SK-N-SH (cell line): ENCODE measurements around the gene IQCE. TPM values are rescaled to one million over a fixed set of nuclear protein-coding genes. Genes with fewer than 3 reads are reported as not detected.

Experiments used
- CTCF ChIA-PET: fragments of 300-600, 350-600 bp; formaldehyde crosslinking; extraction: SDS; loops from one replicate; lab custom pipeline; 2021; lab: Yijun Ruan, JAX
- POLR2A ChIA-PET: fragments of 350-600 bp; sonication (Branson Sonifier 250); formaldehyde crosslinking; extraction: SDS; loops from one replicate; lab custom pipeline; 2020; ENCODE audit warnings: antibody characterized with exemption, inconsistent platforms; lab: Yijun Ruan, JAX
- DNase-seq: peaks from one replicate; pipeline ENCODE4 v3.0.0; 2012
- H2AFZ ChIP-seq: fragments of 200-600 bp; sonication (generic); 2 replicates; pipeline ENCODE4 v1.8.1; 2016; ENCODE audit warnings: antibody characterized with exemption, mild to moderate bottlenecking, low read depth
- H3F3A ChIP-seq: fragments of 200-600 bp; sonication (generic); replicated peaks from 2 replicates; pipeline ENCODE3; 2016; ENCODE audit warnings: antibody characterized with exemption, mild to moderate bottlenecking; ENCODE audit not compliant: insufficient read depth
- H3K27ac ChIP-seq, 2 experiments: fragments of 200-500 bp in 1 of 2; fragments of 200-600 bp in 1 of 2; sonication (Bioruptor generic) in 1 of 2; sonication (generic), shearing (Covaris generic) in 1 of 2; 2 replicates each; pipeline versions ENCODE4 v1.5.1 to v1.6.1; 2014 to 2016; ENCODE audit warnings: low read depth in 2 of 2, inconsistent platforms in 1 of 2, low read length in 1 of 2, mild to moderate bottlenecking in 1 of 2, mixed read lengths in 1 of 2
- H3K27me3 ChIP-seq: fragments of 200-600 bp; sonication (generic), shearing (Covaris generic); 2 replicates; pipeline ENCODE4 v1.6.1; 2016; ENCODE audit warnings: mixed run types; ENCODE audit not compliant: insufficient read depth
- H3K36me3 ChIP-seq, 2 experiments: fragments of 200-500 bp in 1 of 2; fragments of 200-600 bp in 1 of 2; sonication (Bioruptor generic) in 1 of 2; sonication (generic) in 1 of 2; replicated peaks in 1 of 2; 2 replicates each; pipeline versions ENCODE3 to v1.5.1; 2014 to 2016; ENCODE audit warnings: low read length in 1 of 2, mild to moderate bottlenecking in 1 of 2; ENCODE audit not compliant: insufficient read depth in 2 of 2, control insufficient read depth in 1 of 2
- H3K4me1 ChIP-seq, 2 experiments: fragments of 200-500 bp in 1 of 2; fragments of 200-600 bp in 1 of 2; sonication (Bioruptor generic) in 1 of 2; sonication (generic), shearing (Covaris generic) in 1 of 2; 2 replicates each; pipeline versions ENCODE4 v1.5.1 to v1.6.1; 2014 to 2016; ENCODE audit warnings: low read depth in 1 of 2, low read length in 1 of 2, mixed run types in 1 of 2; ENCODE audit not compliant: insufficient read depth in 2 of 2, control insufficient read depth in 1 of 2
- H3K4me2 ChIP-seq: fragments of 200-600 bp; sonication (generic), shearing (Covaris generic); 2 replicates; pipeline ENCODE4 v1.6.1; 2017; ENCODE audit warnings: mixed run types
- H3K4me3 ChIP-seq, 2 experiments: fragments of 200-500 bp in 1 of 2; fragments of 200-600 bp in 1 of 2; sonication (Bioruptor generic) in 1 of 2; sonication (generic), shearing (Covaris generic) in 1 of 2; 2 replicates each; pipeline versions ENCODE4 v1.5.1 to v1.8.1; 2014 to 2016; ENCODE audit warnings: low read depth in 2 of 2, inconsistent platforms in 1 of 2, low read length in 1 of 2, mild to moderate bottlenecking in 1 of 2, mixed read lengths in 1 of 2, moderate library complexity in 1 of 2
- H3K79me2 ChIP-seq: fragments of 200-600 bp; sonication (generic); 2 replicates; pipeline ENCODE4 v1.8.1; 2017; ENCODE audit warnings: mild to moderate bottlenecking; ENCODE audit not compliant: insufficient read depth
- H3K9ac ChIP-seq: fragments of 200-600 bp; sonication (generic); 2 replicates; pipeline ENCODE4 v1.6.1; 2017; ENCODE audit warnings: mixed run types
- H3K9me2 ChIP-seq: fragments of 200-600 bp; sonication (generic); 2 replicates; pipeline ENCODE4 v1.6.1; 2017; ENCODE audit warnings: mixed run types
- H3K9me3 ChIP-seq: fragments of 200-600 bp; sonication (generic); 2 replicates; pipeline ENCODE4 v1.6.1; 2017; ENCODE audit warnings: mixed run types, mild to moderate bottlenecking, moderate library complexity
- H4K20me1 ChIP-seq: fragments of 200-600 bp; sonication (generic); 2 replicates; pipeline ENCODE4 v1.6.1; 2017; ENCODE audit warnings: mild to moderate bottlenecking, mixed run types; ENCODE audit not compliant: insufficient read depth
- ELF1 ChIP-seq: IDR thresholded peaks from 2 replicates; pipeline ENCODE4 v1.4.0; 2012
- EP300 ChIP-seq, 2 experiments: IDR thresholded peaks; 2 replicates each; pipeline versions ENCODE4 v1.4.0 to v1.6.1; 2012; ENCODE audit warnings: borderline replicate concordance in 1 of 2, low read depth in 1 of 2, low read length in 1 of 2
- FOXJ3 ChIP-seq: sonication (generic); formaldehyde crosslinking; IDR thresholded peaks from 2 replicates; pipeline ENCODE4 v1.5.1; 2020; ENCODE audit warnings: mild to moderate bottlenecking, missing genetic modification reagents
- GABPA ChIP-seq: IDR thresholded peaks from 2 replicates; pipeline ENCODE4 v1.4.0; 2012; ENCODE audit warnings: low read depth, mild to moderate bottlenecking
- GATA2 ChIP-seq: sonication (generic); formaldehyde crosslinking; IDR thresholded peaks from 2 replicates; pipeline ENCODE4 v1.5.0; 2020; ENCODE audit warnings: mild to moderate bottlenecking, missing genetic modification reagents
- JUND ChIP-seq: IDR thresholded peaks from 2 replicates; pipeline ENCODE4 v1.4.0; 2012
- NRF1 ChIP-seq: IDR thresholded peaks from 2 replicates; pipeline ENCODE4 v1.6.1; 2012; ENCODE audit warnings: low read depth, mild to moderate bottlenecking, low read length
- POLR2AphosphoS5 ChIP-seq: IDR thresholded peaks from 2 replicates; pipeline ENCODE4 v1.6.1; 2012; ENCODE audit warnings: low read depth, low read length
- RFX5 ChIP-seq: IDR thresholded peaks from 2 replicates; pipeline ENCODE4 v1.6.1; 2012; ENCODE audit warnings: mild to moderate bottlenecking, improper control_type of control experiment, low read length
- RXRA ChIP-seq: IDR thresholded peaks from 2 replicates; pipeline ENCODE4 v1.4.0; 2012; ENCODE audit warnings: low read depth, mild to moderate bottlenecking, borderline replicate concordance
- SIN3A ChIP-seq: IDR thresholded peaks from 2 replicates; pipeline ENCODE4 v1.6.1; 2012; ENCODE audit warnings: low read depth, mild to moderate bottlenecking, low read length, moderate library complexity, borderline replicate concordance
- SMC3 ChIP-seq: IDR thresholded peaks from 2 replicates; pipeline ENCODE4 v1.6.1; 2012; ENCODE audit warnings: low read depth, low read length, improper control_type of control experiment
- TAF1 ChIP-seq: IDR thresholded peaks from 2 replicates; pipeline ENCODE4 v1.6.1; 2012; ENCODE audit warnings: low read depth, mild to moderate bottlenecking, low read length, moderate library complexity, borderline replicate concordance
- TCF12 ChIP-seq: IDR thresholded peaks from 2 replicates; pipeline ENCODE4 v1.4.0; 2012
- WGBS: methylation state at CpG from one replicate; pipeline ENCODE4 v1.1.6; 2017; ENCODE audit warnings: low lambda C conversion rate; 5-methylcytosine and 5-hydroxymethylcytosine counted together
- polyA plus RNA-seq, 3 experiments: library from polyadenylated mRNA; depleted of rRNA; stranded (reverse); fragments of >200 nt; gene quantifications; 2 replicates each; pipeline ENCODE4 v1.2.3, GENCODE V29; 2012
- TF ChIP-seq, protein P1 (sequence below): fragments of 200-600 bp; sonication (generic); IDR thresholded peaks from 2 replicates; pipeline ENCODE4 v1.6.1; 2017; ENCODE audit warnings: antibody characterized with exemption, mild to moderate bottlenecking, moderate library complexity
- TF ChIP-seq, protein P2 (sequence below): IDR thresholded peaks from 2 replicates; pipeline ENCODE4; 2012
- TF ChIP-seq, protein P3 (sequence below): IDR thresholded peaks from 2 replicates; pipeline ENCODE4 v1.4.0; 2012; ENCODE audit warnings: low read depth
- TF ChIP-seq, protein P4 (sequence below): IDR thresholded peaks from 2 replicates; pipeline ENCODE4 v1.6.1; 2012; ENCODE audit warnings: mild to moderate bottlenecking, low read depth, low read length, moderate library complexity
- TF ChIP-seq, protein P5 (sequence below): fragments of 150-350 bp; IDR thresholded peaks from 2 replicates; pipeline ENCODE4 v1.6.1; 2017; ENCODE audit warnings: antibody characterized with exemption, low read length, low read depth, borderline replicate concordance

Gene IQCE
- polyA plus RNA-seq, 1 of the 3 experiments (the other 2 are of a cell fraction) = 14.4 TPM

DNA sequence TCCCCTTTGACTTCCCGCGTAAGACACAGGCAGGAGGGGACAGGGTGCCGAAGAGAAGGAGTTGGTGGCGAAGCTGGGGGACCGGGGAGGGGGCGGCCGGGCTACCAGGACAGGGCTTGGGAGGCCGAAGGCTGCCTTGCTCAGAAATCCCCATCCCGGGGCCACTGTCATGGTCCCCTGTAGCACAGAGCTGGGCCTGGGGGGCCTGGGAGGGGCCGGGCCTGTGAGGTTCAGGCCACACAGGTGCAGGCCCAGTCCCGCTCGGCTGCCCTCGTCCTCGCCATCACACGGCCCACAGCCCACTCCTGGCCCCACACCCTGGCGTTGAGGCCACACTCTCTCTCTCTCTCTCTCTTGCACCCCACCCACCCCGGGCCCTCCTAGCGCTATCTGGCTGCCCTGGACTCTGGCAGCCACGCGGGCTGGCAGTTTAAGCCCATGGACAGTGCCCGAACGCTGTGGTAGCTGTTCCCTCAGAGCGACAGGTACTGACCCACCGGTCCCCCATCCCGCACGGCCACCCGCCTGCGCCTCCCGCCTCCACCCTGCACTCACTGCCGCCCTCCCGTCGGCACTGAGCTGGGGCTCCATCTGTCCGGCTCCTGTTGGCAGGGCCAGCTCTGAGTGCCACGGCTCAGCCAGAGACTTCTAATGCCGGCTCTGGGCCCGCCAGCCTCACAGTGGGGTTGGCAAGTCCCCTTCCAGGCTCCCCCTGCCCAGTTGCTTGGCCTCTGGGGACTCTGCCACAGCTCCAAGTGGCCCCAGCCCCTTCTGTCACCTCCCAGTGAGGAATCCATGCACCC, 101.0 kb downstream of the IQCE start:
- peaks cover 28 to 80% of the 10 kb centered on the region in 2 experiments for H3K36me3 ChIP-seq
- no peaks in the 10 kb centered on the region for H3K9me3 ChIP-seq
- H4K20me1 ChIP-seq = peaks cover 48% of the 10 kb centered on the region
- no peak for DNase-seq
- no peaks in the 10 kb centered on the region for H3K9me2 ChIP-seq
- ChIA-PET POLR2A (no interaction called here), CTCF (interaction anchor here (0.9 to 4.9 kb wide), 14 partner anchors 8 to 210 kb away, joined by 3 to 38 read pairs (median 4); partner anchors contain the start of gene IQCE)
- TF ChIP-seq SMC3 (no peak), FOXJ3 (no peak), TCF12 (no peak), EP300 (IDR thresholded peaks at IDR 0.05; ENCODE audit: borderline replicate concordance in 1 of 2, low read depth in 1 of 2, low read length in 1 of 2) (no peak), RFX5 (no peak), ELF1 (no peak), NRF1 (no peak), JUND (no peak), SIN3A (no peak), GABPA (no peak), TAF1 (no peak), POLR2AphosphoS5 (no peak), GATA2 (CRISPR knock-in tag) (no peak), RXRA (no peak)
- TF ChIP-seq, protein P1, sequence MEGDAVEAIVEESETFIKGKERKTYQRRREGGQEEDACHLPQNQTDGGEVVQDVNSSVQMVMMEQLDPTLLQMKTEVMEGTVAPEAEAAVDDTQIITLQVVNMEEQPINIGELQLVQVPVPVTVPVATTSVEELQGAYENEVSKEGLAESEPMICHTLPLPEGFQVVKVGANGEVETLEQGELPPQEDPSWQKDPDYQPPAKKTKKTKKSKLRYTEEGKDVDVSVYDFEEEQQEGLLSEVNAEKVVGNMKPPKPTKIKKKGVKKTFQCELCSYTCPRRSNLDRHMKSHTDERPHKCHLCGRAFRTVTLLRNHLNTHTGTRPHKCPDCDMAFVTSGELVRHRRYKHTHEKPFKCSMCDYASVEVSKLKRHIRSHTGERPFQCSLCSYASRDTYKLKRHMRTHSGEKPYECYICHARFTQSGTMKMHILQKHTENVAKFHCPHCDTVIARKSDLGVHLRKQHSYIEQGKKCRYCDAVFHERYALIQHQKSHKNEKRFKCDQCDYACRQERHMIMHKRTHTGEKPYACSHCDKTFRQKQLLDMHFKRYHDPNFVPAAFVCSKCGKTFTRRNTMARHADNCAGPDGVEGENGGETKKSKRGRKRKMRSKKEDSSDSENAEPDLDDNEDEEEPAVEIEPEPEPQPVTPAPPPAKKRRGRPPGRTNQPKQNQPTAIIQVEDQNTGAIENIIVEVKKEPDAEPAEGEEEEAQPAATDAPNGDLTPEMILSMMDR = no peak
- TF ChIP-seq, protein P2, sequence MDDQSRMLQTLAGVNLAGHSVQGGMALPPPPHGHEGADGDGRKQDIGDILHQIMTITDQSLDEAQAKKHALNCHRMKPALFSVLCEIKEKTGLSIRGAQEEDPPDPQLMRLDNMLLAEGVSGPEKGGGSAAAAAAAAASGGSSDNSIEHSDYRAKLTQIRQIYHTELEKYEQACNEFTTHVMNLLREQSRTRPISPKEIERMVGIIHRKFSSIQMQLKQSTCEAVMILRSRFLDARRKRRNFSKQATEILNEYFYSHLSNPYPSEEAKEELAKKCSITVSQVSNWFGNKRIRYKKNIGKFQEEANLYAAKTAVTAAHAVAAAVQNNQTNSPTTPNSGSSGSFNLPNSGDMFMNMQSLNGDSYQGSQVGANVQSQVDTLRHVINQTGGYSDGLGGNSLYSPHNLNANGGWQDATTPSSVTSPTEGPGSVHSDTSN = no peak
- TF ChIP-seq, protein P3, sequence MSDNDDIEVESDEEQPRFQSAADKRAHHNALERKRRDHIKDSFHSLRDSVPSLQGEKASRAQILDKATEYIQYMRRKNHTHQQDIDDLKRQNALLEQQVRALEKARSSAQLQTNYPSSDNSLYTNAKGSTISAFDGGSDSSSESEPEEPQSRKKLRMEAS = no peak
- TF ChIP-seq, protein P4, sequence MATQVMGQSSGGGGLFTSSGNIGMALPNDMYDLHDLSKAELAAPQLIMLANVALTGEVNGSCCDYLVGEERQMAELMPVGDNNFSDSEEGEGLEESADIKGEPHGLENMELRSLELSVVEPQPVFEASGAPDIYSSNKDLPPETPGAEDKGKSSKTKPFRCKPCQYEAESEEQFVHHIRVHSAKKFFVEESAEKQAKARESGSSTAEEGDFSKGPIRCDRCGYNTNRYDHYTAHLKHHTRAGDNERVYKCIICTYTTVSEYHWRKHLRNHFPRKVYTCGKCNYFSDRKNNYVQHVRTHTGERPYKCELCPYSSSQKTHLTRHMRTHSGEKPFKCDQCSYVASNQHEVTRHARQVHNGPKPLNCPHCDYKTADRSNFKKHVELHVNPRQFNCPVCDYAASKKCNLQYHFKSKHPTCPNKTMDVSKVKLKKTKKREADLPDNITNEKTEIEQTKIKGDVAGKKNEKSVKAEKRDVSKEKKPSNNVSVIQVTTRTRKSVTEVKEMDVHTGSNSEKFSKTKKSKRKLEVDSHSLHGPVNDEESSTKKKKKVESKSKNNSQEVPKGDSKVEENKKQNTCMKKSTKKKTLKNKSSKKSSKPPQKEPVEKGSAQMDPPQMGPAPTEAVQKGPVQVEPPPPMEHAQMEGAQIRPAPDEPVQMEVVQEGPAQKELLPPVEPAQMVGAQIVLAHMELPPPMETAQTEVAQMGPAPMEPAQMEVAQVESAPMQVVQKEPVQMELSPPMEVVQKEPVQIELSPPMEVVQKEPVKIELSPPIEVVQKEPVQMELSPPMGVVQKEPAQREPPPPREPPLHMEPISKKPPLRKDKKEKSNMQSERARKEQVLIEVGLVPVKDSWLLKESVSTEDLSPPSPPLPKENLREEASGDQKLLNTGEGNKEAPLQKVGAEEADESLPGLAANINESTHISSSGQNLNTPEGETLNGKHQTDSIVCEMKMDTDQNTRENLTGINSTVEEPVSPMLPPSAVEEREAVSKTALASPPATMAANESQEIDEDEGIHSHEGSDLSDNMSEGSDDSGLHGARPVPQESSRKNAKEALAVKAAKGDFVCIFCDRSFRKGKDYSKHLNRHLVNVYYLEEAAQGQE = no peak
- TF ChIP-seq, protein P5, sequence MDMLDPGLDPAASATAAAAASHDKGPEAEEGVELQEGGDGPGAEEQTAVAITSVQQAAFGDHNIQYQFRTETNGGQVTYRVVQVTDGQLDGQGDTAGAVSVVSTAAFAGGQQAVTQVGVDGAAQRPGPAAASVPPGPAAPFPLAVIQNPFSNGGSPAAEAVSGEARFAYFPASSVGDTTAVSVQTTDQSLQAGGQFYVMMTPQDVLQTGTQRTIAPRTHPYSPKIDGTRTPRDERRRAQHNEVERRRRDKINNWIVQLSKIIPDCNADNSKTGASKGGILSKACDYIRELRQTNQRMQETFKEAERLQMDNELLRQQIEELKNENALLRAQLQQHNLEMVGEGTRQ = no peak
- H3K4me3 ChIP-seq = no peak overlapping the region
- 92% methylated on average over 32 of the region's 36 CpGs for WGBS
- H2AFZ ChIP-seq = no peak overlapping the region
- peak overlapping the region in 1 of 2 experiments; percentile 6; a peak in 1 of 4 replicates for H3K27ac ChIP-seq
- H3K4me2 ChIP-seq = no peak overlapping the region
- no peak overlapping the region for H3K9ac ChIP-seq
- no peaks in the 10 kb centered on the region for H3F3A ChIP-seq
- peaks cover 10% of the 10 kb centered on the region; the same call in 1 of the 2 replicates for H3K79me2 ChIP-seq
- H3K27me3 ChIP-seq = no peaks in the 10 kb centered on the region
- H3K4me1 ChIP-seq = peaks cover 0 to 39% of the 10 kb centered on the region in 2 experiments; a peak in 1 of 4 replicates
